GM19238 (cell line): Measurements from ENCODE around the gene SAMD4A.

Experiments
- DNase-seq: peaks from one replicate; pipeline ENCODE4 v3.0.0; 2011; ENCODE audit warnings: low spot score; ENCODE audit not compliant: insufficient read length

The SAMD4A gene

GRCh38 chr14:54629183-54629582 lies 62.3 kb downstream of the SAMD4A start:
- DNase-seq, result no peak

- no peak for DNase-seq
These were observed 62.9 kb downstream of the SAMD4A start for GRCh38 chr14:54629635-54630360.

- no peak for DNase-seq
These were observed 64.1 kb downstream of the SAMD4A start for GRCh38 chr14:54631016-54631415.

- no peak for DNase-seq
These were observed 65.5 kb downstream of the SAMD4A start for GRCh38 chr14:54632452-54632851.

GRCh38 chr14:54633076-54633475 lies 66.1 kb downstream of the SAMD4A start:
- DNase-seq, result no peak

GRCh38 chr14:54637270-54638134 lies 70.6 kb downstream of the SAMD4A start:
- no peak for DNase-seq

GRCh38 chr14:54638135-54638446 lies 71.2 kb downstream of the SAMD4A start:
- DNase-seq, result no peak

GRCh38 chr14:54639611-54640010 lies 72.7 kb downstream of the SAMD4A start:
- no peak for DNase-seq

- DNase-seq, result no peak
These were observed 73.6 kb downstream of the SAMD4A start for GRCh38 chr14:54640506-54640905.

- DNase-seq, result no peak
These were observed 75.2 kb downstream of the SAMD4A start for GRCh38 chr14:54642121-54642520.

GRCh38 chr14:54642801-54643695 lies 76.1 kb downstream of the SAMD4A start:
- no peak for DNase-seq

- no peak for DNase-seq
These were observed 76.8 kb downstream of the SAMD4A start for GRCh38 chr14:54643696-54644176.

GRCh38 chr14:54645639-54646038 lies 78.7 kb downstream of the SAMD4A start:
- no peak for DNase-seq

- DNase-seq, result no peak
These were observed 79.7 kb downstream of the SAMD4A start for GRCh38 chr14:54646626-54647025.

- no peak for DNase-seq
These were observed 80.5 kb downstream of the SAMD4A start for GRCh38 chr14:54647378-54647777.

- no peak for DNase-seq
These were observed 82.1 kb downstream of the SAMD4A start for GRCh38 chr14:54649056-54649455.

- no peak for DNase-seq
These were observed 83.5 kb downstream of the SAMD4A start for GRCh38 chr14:54650331-54650958.

- DNase-seq, result no peak
These were observed 84.0 kb downstream of the SAMD4A start for GRCh38 chr14:54650959-54651351.

GRCh38 chr14:54651649-54652048 lies 84.7 kb downstream of the SAMD4A start:
- DNase-seq, result no peak

- DNase-seq, result no peak
These were observed 85.3 kb downstream of the SAMD4A start for GRCh38 chr14:54652188-54652587.

- DNase-seq, result no peak
These were observed 85.7 kb downstream of the SAMD4A start for GRCh38 chr14:54652605-54653052.
